ENCODE measurements around the gene XDH.

- TF ChIP-seq CTCF (IDR thresholded peaks at IDR 0.05): no peak
- TF ChIP-seq POLR2A (IDR thresholded peaks at IDR 0.05): no peak
Measured at GRCh38 chr2:31363956-31364750, 50.4 kb downstream of the XDH start.
